GM23338 (cell line): ENCODE measurements around the gene PFKP. TPM values are rescaled to one million over a fixed set of nuclear protein-coding genes. Genes with fewer than 3 reads are reported as not detected.

Experiments used
- ATAC-seq: fragments of 200-7000 bp; cut with Tn5 transposase; 3 replicates; pipeline ENCODE4 v1.9.1; 2020
- DNase-seq: peaks from one replicate; pipeline ENCODE4 v3.0.0-alpha.2; 2015; ENCODE audit warnings: low spot score
- H2AFZ ChIP-seq: fragments of 200-600 bp; sonication (generic); 2 replicates; pipeline ENCODE4 v1.8.0; 2016; ENCODE audit warnings: antibody characterized with exemption, mild to moderate bottlenecking, moderate library complexity
- H3F3A ChIP-seq: fragments of 200-600 bp; sonication (generic); replicated peaks from 2 replicates; pipeline ENCODE4 v1.8.0; 2017; ENCODE audit warnings: antibody characterized with exemption, mixed run types, low read depth
- H3K27ac ChIP-seq: fragments of 200-600 bp; sonication (generic); 2 replicates; pipeline ENCODE4 v1.6.1; 2016; ENCODE audit warnings: low read depth
- H3K27me3 ChIP-seq: fragments of 200-600 bp; sonication (generic); 2 replicates; pipeline ENCODE4 v1.8.0; 2016; ENCODE audit warnings: mild to moderate bottlenecking, mixed run types, moderate library complexity; ENCODE audit not compliant: insufficient read depth
- H3K36me3 ChIP-seq: fragments of 200-600 bp; sonication (generic); 2 replicates; pipeline ENCODE4 v1.8.0; 2016; ENCODE audit warnings: mild to moderate bottlenecking; ENCODE audit not compliant: insufficient read depth
- H3K4me1 ChIP-seq: fragments of 200-600 bp; sonication (generic); 2 replicates; pipeline ENCODE4 v1.8.0; 2016; ENCODE audit warnings: mild to moderate bottlenecking, moderate library complexity; ENCODE audit not compliant: insufficient read depth
- H3K4me2 ChIP-seq: fragments of 200-600 bp; sonication (generic); 2 replicates; pipeline ENCODE4 v1.7.1; 2017; ENCODE audit warnings: mixed run types
- H3K4me3 ChIP-seq: fragments of 200-600 bp; sonication (generic); 2 replicates; pipeline ENCODE4 v1.6.1; 2016; ENCODE audit warnings: mixed run types
- H3K79me2 ChIP-seq: fragments of 200-600 bp; sonication (generic); replicated peaks from 2 replicates; pipeline ENCODE4 v1.8.0; 2017; ENCODE audit warnings: mild to moderate bottlenecking; ENCODE audit not compliant: insufficient read depth
- H3K9me2 ChIP-seq: fragments of 200-600 bp; sonication (generic); 2 replicates; pipeline ENCODE4 v1.8.0; 2017; ENCODE audit not compliant: insufficient read depth
- H4K20me1 ChIP-seq: fragments of 200-600 bp; sonication (generic); replicated peaks from 2 replicates; pipeline ENCODE4 v1.8.0; 2017; ENCODE audit warnings: mild to moderate bottlenecking; ENCODE audit not compliant: insufficient read depth
- H3K27ac Mint-ChIP-seq: 2 replicates; pipeline ENCODE4 v1.8.0; 2020; ENCODE audit warnings: inconsistent platforms, mild to moderate bottlenecking, moderate library complexity, mixed read lengths
- H3K27me3 Mint-ChIP-seq: 3 replicates; pipeline ENCODE4 v1.8.0; 2022; ENCODE audit warnings: low read depth, mild to moderate bottlenecking, moderate library complexity, mixed read lengths, inconsistent platforms; ENCODE audit not compliant: insufficient read depth, poor library complexity
- H3K36me3 Mint-ChIP-seq: 3 replicates; pipeline ENCODE4 v1.8.0; 2021; ENCODE audit warnings: low read depth, mild to moderate bottlenecking, inconsistent platforms, moderate library complexity, mixed read lengths
- H3K4me1 Mint-ChIP-seq: 3 replicates; pipeline ENCODE4 v1.8.0; 2020; ENCODE audit warnings: mild to moderate bottlenecking, inconsistent platforms, mixed read lengths
- H3K4me3 Mint-ChIP-seq: 3 replicates; pipeline ENCODE4 v1.8.0; 2021; ENCODE audit warnings: moderate library complexity, mild to moderate bottlenecking, inconsistent platforms, mixed read lengths
- H3K9me3 Mint-ChIP-seq: 3 replicates; pipeline ENCODE4 v1.8.0; 2020; ENCODE audit warnings: moderate library complexity, mild to moderate bottlenecking, inconsistent platforms, mixed read lengths
- EZH2 ChIP-seq: fragments of 200-600 bp; sonication (generic); IDR thresholded peaks from one replicate; pipeline ENCODE4 v1.8.0; 2017; ENCODE audit warnings: antibody characterized with exemption, mild to moderate bottlenecking, low read depth; ENCODE audit not compliant: unreplicated experiment
- EZH2phosphoT487 ChIP-seq: fragments of 200-600 bp; sonication (generic); IDR thresholded peaks from one replicate; pipeline ENCODE4 v1.8.1; 2018; ENCODE audit warnings: antibody characterized with exemption; ENCODE audit not compliant: unreplicated experiment
- JUNB ChIP-seq: IDR thresholded peaks from one replicate; pipeline ENCODE4 v1.6.1; 2016; ENCODE audit warnings: antibody characterized with exemption; ENCODE audit not compliant: unreplicated experiment
- NANOG ChIP-seq: IDR thresholded peaks from 2 replicates; pipeline ENCODE4 v1.6.1; 2016; ENCODE audit warnings: antibody characterized with exemption, borderline replicate concordance
- POLR2AphosphoS5 ChIP-seq: IDR thresholded peaks from 2 replicates; pipeline ENCODE4 v1.6.1; 2016; ENCODE audit warnings: antibody characterized with exemption, low read depth
- ZNF331 ChIP-seq: fragments of 250-450 bp; sonication (Bioruptor Pico); IDR thresholded peaks from 2 replicates; pipeline ENCODE4 v1.5.0; 2020; ENCODE audit warnings: low read depth, mild to moderate bottlenecking, moderate library complexity
- ZNF462 ChIP-seq: fragments of 250-450 bp; sonication (Bioruptor Pico); IDR thresholded peaks from 2 replicates; pipeline ENCODE4 v1.5.0; 2020; ENCODE audit warnings: mild to moderate bottlenecking, moderate library complexity
- polyA plus RNA-seq: library from polyadenylated mRNA; unstranded; fragments of >200 nt; fragmentation: Nextera tagmentation; extraction: Ambion mirVana; gene quantifications from 2 replicates; pipeline ENCODE4 v1.2.1, GENCODE V29; 2016
- total RNA-seq: library from RNA; depleted of rRNA; stranded (reverse); fragments of >200 nt; shearing (Covaris generic); gene quantifications from 2 replicates; pipeline ENCODE4 v1.2.3, GENCODE V29; 2014
- TF ChIP-seq, protein P1 (sequence below): IDR thresholded peaks from 2 replicates; pipeline ENCODE4 v1.6.1; 2016; ENCODE audit warnings: antibody characterized with exemption
- TF ChIP-seq, protein P2 (sequence below), 2 experiments: fragments of 200-600 bp in 1 of 2; sonication (generic) in 1 of 2; conservative IDR thresholded peaks; 2 replicates each; pipeline versions ENCODE4 v1.5.1 to v1.6.1; 2016 to 2017; ENCODE audit warnings: antibody characterized with exemption in 2 of 2, low read depth in 2 of 2, mild to moderate bottlenecking in 2 of 2, moderate library complexity in 1 of 2

The PFKP gene
- total and polyA plus RNA-seq, 2 experiments from 2014 or later: 56.3 to 120 TPM

GRCh38 chr10:3146289-3146688 lies 78.9 kb downstream of the PFKP start (continued):
- TF ChIP-seq ZNF462: no peak
- TF ChIP-seq JUNB: no peak

- no peaks in the 10 kb centered on the region for H3K4me1 Mint-ChIP-seq
- no peaks in the 10 kb centered on the region for H3K9me3 Mint-ChIP-seq
- Histone ChIP-seq H2AFZ (no peak overlapping the region), H3K79me2 (no peaks in the 10 kb centered on the region), H3K4me3 (no peak overlapping the region), H3K36me3 (peaks cover 3% of the 10 kb centered on the region), H3F3A (no peaks in the 10 kb centered on the region), H3K4me1 (no peaks in the 10 kb centered on the region), H3K27me3 (no peaks in the 10 kb centered on the region), H3K27ac (no peak overlapping the region), H3K4me2 (no peak overlapping the region), H4K20me1 (0 out of 2 replicates have a peak, but pooled peaks cover 5% of the 10 kb centered on the region), H3K9me2 (no peaks in the 10 kb centered on the region)
- no peak overlapping the region for H3K27ac Mint-ChIP-seq
- ATAC-seq (no peak), DNase-seq (no peak)
- no peaks in the 10 kb centered on the region for H3K27me3 Mint-ChIP-seq
- H3K4me3 Mint-ChIP-seq: no peak overlapping the region
- peaks cover 56% of the 10 kb centered on the region for H3K36me3 Mint-ChIP-seq
- TF ChIP-seq EZH2: no peak
- TF ChIP-seq ZNF331 (CRISPR knock-in tag): no peak
- TF ChIP-seq NANOG: no peak
- no peak for TF ChIP-seq EZH2phosphoT487
- TF ChIP-seq POLR2AphosphoS5: no peak
- TF ChIP-seq, protein P1, sequence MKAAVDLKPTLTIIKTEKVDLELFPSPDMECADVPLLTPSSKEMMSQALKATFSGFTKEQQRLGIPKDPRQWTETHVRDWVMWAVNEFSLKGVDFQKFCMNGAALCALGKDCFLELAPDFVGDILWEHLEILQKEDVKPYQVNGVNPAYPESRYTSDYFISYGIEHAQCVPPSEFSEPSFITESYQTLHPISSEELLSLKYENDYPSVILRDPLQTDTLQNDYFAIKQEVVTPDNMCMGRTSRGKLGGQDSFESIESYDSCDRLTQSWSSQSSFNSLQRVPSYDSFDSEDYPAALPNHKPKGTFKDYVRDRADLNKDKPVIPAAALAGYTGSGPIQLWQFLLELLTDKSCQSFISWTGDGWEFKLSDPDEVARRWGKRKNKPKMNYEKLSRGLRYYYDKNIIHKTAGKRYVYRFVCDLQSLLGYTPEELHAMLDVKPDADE: no peak
- TF ChIP-seq, protein P2, sequence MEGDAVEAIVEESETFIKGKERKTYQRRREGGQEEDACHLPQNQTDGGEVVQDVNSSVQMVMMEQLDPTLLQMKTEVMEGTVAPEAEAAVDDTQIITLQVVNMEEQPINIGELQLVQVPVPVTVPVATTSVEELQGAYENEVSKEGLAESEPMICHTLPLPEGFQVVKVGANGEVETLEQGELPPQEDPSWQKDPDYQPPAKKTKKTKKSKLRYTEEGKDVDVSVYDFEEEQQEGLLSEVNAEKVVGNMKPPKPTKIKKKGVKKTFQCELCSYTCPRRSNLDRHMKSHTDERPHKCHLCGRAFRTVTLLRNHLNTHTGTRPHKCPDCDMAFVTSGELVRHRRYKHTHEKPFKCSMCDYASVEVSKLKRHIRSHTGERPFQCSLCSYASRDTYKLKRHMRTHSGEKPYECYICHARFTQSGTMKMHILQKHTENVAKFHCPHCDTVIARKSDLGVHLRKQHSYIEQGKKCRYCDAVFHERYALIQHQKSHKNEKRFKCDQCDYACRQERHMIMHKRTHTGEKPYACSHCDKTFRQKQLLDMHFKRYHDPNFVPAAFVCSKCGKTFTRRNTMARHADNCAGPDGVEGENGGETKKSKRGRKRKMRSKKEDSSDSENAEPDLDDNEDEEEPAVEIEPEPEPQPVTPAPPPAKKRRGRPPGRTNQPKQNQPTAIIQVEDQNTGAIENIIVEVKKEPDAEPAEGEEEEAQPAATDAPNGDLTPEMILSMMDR (conservative IDR thresholded peaks at IDR 0.05; ENCODE audit: low read depth in 2 of 2): no peak
Observed at GRCh38 chr10:3147117-3147820, 79.9 kb downstream of the PFKP start.
